GM19328 (cell line): ENCODE results near the gene NGFR.

Experiments
- ATAC-seq: cut with Tn5 transposase; IDR thresholded peaks from one replicate; pipeline ENCODE4 v1.9.1; 2021; ENCODE audit warnings: mild to moderate bottlenecking, moderate library complexity; ENCODE audit not compliant: unreplicated experiment

NGFR gene

GRCh38 chr17:49514071-49514721 lies 19.1 kb downstream of the NGFR start:
- no peak for ATAC-seq

- no peak for ATAC-seq
Observed at GRCh38 chr17:49515196-49515770, 20.2 kb downstream of the NGFR start.

- ATAC-seq = no peak
Observed at GRCh38 chr17:49516180-49516579, 21.1 kb downstream of the NGFR start.

- no peak for ATAC-seq
Observed at GRCh38 chr17:49518346-49519078, 23.4 kb downstream of the NGFR start.

- no peak for ATAC-seq
Observed at GRCh38 chr17:49519781-49520180, 24.7 kb downstream of the NGFR start.

GRCh38 chr17:49520386-49521087 lies 25.4 kb downstream of the NGFR start:
- ATAC-seq = no peak

- no peak for ATAC-seq
Observed at GRCh38 chr17:49521088-49521450, 26.0 kb downstream of the NGFR start.

GRCh38 chr17:49521471-49522356 lies 26.6 kb downstream of the NGFR start:
- no peak for ATAC-seq

- no peak for ATAC-seq
Observed at GRCh38 chr17:49522357-49522890, 27.3 kb downstream of the NGFR start.

GRCh38 chr17:49523196-49523595 lies 28.1 kb downstream of the NGFR start:
- ATAC-seq = no peak

GRCh38 chr17:49523706-49524472 lies 28.8 kb downstream of the NGFR start:
- ATAC-seq = no peak

GRCh38 chr17:49524473-49525359 lies 29.6 kb downstream of the NGFR start:
- no peak for ATAC-seq

- no peak for ATAC-seq
Observed at GRCh38 chr17:49525831-49526741, 31.0 kb downstream of the NGFR start.

GRCh38 chr17:49527927-49528651 lies 33.0 kb downstream of the NGFR start:
- no peak for ATAC-seq

- no peak for ATAC-seq
Observed at GRCh38 chr17:49528966-49529365, 33.9 kb downstream of the NGFR start.

GRCh38 chr17:49530118-49530517 lies 35.0 kb downstream of the NGFR start:
- ATAC-seq = no peak

GRCh38 chr17:49543860-49544259 lies 48.8 kb downstream of the NGFR start:
- ATAC-seq = no peak
